ENCODE results near the gene HDAC9.

GRCh38 chr7:18626086-18626485 lies 130.5 kb downstream of the HDAC9 start:
- TF ChIP-seq CTCF (IDR thresholded peaks at IDR 0.05) (no peak), POLR2A (IDR thresholded peaks at IDR 0.05) (no peak)
